Testis (tissue), 2 donors: Measurements from ENCODE around the gene MARK2.

Experiments
- CTCF ChIP-seq, 3 experiments: fragments of 450-650 bp in 2 of 3; fragments of 200-600 bp in 1 of 3; sonication (generic) in 1 of 3; IDR thresholded peaks; one replicate each; pipeline ENCODE4 v1.5.1; 2016 to 2019; ENCODE audit warnings: antibody characterized with exemption in 3 of 3, mild to moderate bottlenecking in 2 of 3, moderate library complexity in 1 of 3
- POLR2A ChIP-seq: fragments of 450-650 bp; IDR thresholded peaks from one replicate; pipeline ENCODE4 v1.6.1; 2017; ENCODE audit warnings: antibody characterized with exemption, mild to moderate bottlenecking, moderate library complexity

- TF ChIP-seq CTCF (IDR thresholded peaks at IDR 0.05) = no peak
- no peak for TF ChIP-seq POLR2A
Measured at GRCh38 chr11:63944987-63945386, 106.1 kb downstream of the MARK2 start.
